Glutamatergic neuron (in vitro differentiated cells): Measurements from ENCODE around the gene RNASE11. TPM values are rescaled to one million over a fixed set of nuclear protein-coding genes. Genes with fewer than 3 reads are reported as not detected.

Experiments used
- DNase-seq: peaks from one replicate; pipeline ENCODE4 v3.0.0; 2022
- H3K27ac Mint-ChIP-seq: one replicate; pipeline ENCODE4 v1.8.0; 2020; ENCODE audit warnings: mild to moderate bottlenecking, mixed read lengths, inconsistent platforms; ENCODE audit not compliant: unreplicated experiment
- H3K27me3 Mint-ChIP-seq: one replicate; pipeline ENCODE4 v1.8.0; 2020; ENCODE audit warnings: mild to moderate bottlenecking, moderate library complexity, mixed read lengths, inconsistent platforms; ENCODE audit not compliant: unreplicated experiment
- H3K36me3 Mint-ChIP-seq: one replicate; pipeline ENCODE4 v1.8.0; 2020; ENCODE audit warnings: mild to moderate bottlenecking, mixed read lengths, inconsistent platforms; ENCODE audit not compliant: unreplicated experiment
- H3K4me1 Mint-ChIP-seq: one replicate; pipeline ENCODE4 v1.8.0; 2020; ENCODE audit warnings: mild to moderate bottlenecking, low read depth, mixed read lengths, inconsistent platforms; ENCODE audit not compliant: unreplicated experiment
- H3K4me3 Mint-ChIP-seq: one replicate; pipeline ENCODE4 v1.8.0; 2020; ENCODE audit warnings: mild to moderate bottlenecking, mixed read lengths, inconsistent platforms; ENCODE audit not compliant: unreplicated experiment
- H3K9me3 Mint-ChIP-seq: one replicate; pipeline ENCODE4 v1.8.0; 2020; ENCODE audit warnings: mild to moderate bottlenecking, moderate library complexity, mixed read lengths, inconsistent platforms; ENCODE audit not compliant: unreplicated experiment
- CTCF ChIP-seq: fragments of 200-600 bp; sonication (generic); IDR thresholded peaks from one replicate; pipeline ENCODE4 v1.5.0; 2021; ENCODE audit not compliant: partially characterized antibody, unreplicated experiment
- total RNA-seq: library from RNA; stranded (reverse); fragmentation: NEBNext Ultra II Directional; extraction: Animal tissue kit (Norgen Biotek cat#: 25700); gene quantifications from one replicate; pipeline ENCODE4 v1.2.1, GENCODE V29; 2021; ENCODE audit not compliant: unreplicated experiment

Gene RNASE11
- total RNA-seq, 1 donor from 2014 or later = not detected

DNA sequence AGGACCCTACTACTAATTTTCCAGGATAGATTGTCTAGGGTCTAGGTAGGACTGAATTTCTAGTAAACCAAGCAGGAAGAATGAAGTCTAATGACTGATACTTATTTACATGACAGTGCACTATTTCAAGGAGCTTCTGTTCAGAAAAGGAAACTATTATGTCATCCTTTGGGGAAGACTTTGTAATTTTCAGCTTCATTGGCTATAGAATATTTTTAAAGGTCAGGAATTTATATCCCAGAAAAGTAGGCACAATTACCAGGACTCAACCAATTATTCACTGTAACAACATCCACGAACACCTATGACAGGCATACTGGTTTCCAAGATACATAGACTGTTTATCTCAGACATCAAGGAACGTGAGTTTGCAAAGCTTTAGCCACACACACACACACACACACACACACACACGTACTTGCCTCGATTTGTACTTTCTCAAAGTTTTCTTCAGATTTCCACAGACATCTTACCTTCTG, 30.5 kb upstream of the RNASE11 start:
- Mint-ChIP-seq H3K36me3 (no peaks in the 10 kb centered on the region), H3K27me3 (no peaks in the 10 kb centered on the region), H3K4me3 (no peak overlapping the region), H3K4me1 (peaks cover 2% of the 10 kb centered on the region), H3K27ac (no peak overlapping the region), H3K9me3 (peaks cover 4% of the 10 kb centered on the region)
- no peak for TF ChIP-seq CTCF
- DNase-seq = no peak

GRCh38 chr14:20617138-20618003, 29.6 kb upstream of the RNASE11 start:
- DNase-seq = no peak
- no peak for TF ChIP-seq CTCF
- Mint-ChIP-seq H3K27me3 (no peaks in the 10 kb centered on the region), H3K4me3 (no peak overlapping the region), H3K4me1 (no peaks in the 10 kb centered on the region), H3K36me3 (no peaks in the 10 kb centered on the region), H3K27ac (no peak overlapping the region), H3K9me3 (peaks cover 3% of the 10 kb centered on the region)

DNA sequence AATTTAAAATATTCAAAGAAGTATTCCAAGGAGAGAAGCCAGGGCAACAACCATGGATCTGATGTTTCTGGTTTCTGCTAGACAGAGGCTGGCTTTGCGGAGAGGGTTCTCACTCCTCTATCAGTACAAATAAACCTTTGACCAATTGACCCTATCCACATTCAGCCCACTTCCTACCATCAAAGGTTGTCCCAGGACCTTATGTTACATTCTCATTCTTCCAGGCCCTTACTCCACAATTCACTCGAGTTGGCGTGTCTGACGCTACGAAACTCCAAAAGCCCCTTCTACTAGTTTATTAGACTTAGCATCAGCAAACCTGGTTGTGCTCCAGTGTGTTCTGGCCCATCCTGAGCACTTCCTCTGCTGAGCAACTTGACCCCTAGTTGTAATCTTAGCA, 28.2 kb upstream of the RNASE11 start:
- H3K27ac Mint-ChIP-seq = no peak overlapping the region
- DNase-seq = no peak
- TF ChIP-seq CTCF = no peak
- H3K27me3 Mint-ChIP-seq = no peaks in the 10 kb centered on the region
- H3K4me1 Mint-ChIP-seq = no peaks in the 10 kb centered on the region
- H3K9me3 Mint-ChIP-seq = no peaks in the 10 kb centered on the region
- H3K36me3 Mint-ChIP-seq = no peaks in the 10 kb centered on the region
- no peak overlapping the region for H3K4me3 Mint-ChIP-seq

DNA sequence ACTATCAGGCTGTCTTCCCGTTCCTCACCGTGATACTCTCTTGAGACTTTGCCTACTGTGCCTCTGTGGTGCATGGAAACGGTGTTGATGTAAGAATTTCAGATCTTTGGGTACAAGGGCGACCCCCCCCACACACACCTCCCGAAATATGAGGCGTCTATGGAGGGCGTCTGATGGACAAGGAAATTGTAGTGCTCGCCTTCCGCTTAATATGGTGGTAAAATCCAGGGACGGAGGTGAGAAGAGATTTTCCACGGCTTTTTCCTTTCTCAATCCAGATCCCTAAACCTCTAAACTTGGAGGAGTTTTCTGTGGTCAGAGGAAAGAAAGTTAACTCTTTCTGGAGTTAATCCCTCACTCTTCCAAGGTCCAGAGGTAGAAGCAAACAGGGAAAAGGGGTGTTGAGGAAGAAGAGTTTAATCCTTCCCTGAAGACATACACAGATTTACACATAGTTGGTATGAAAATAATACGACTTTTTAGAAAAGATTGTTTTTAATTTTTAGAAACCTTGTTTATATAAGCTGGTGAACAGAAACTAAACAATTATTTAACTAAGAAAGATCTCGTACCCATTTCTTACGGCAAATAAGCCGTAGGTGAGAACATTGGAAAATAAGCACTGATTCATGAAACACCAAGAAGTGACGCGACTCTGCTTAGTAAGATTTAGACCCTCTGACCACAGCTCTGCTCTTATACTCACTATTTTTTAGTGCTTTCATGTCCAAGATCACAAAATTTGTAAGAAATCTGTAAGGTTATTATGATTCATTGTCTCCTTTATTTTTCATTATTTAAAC, 26.4 kb upstream of the RNASE11 start:
- Mint-ChIP-seq H3K36me3 (no peaks in the 10 kb centered on the region), H3K4me1 (no peaks in the 10 kb centered on the region), H3K27me3 (no peaks in the 10 kb centered on the region), H3K4me3 (no peak overlapping the region), H3K9me3 (no peaks in the 10 kb centered on the region), H3K27ac (no peak overlapping the region)
- DNase-seq = no peak
- no peak for TF ChIP-seq CTCF
